NCI-H2081 (cell line): ENCODE measurements around the gene SLC13A4.
"Not testable (repeated sequence)": the region's sequence is repeated elsewhere in the genome, so short reads cannot be mapped to it uniquely, and the experiment has no call there.

Experiments used
- DNase-seq, 2 experiments: peaks; one replicate each; lab custom pipeline; 2025; lab: John Stamatoyannopoulos, UW

Gene SLC13A4

GRCh38 chr7:135753616-135754413 lies 25.8 kb upstream of the SLC13A4 start:
- DNase-seq: no peak

- DNase-seq: no peak
These were observed 20.8 kb upstream of the SLC13A4 start, which contains the start of gene FAM180A for GRCh38 chr7:135748770-135749169. FAM180A (minus strand) TSS chr7:135748813; CDS start chr7:135748580, 233 bp downstream.

GRCh38 chr7:135747366-135747765 lies 19.4 kb upstream of the SLC13A4 start:
- no peak for DNase-seq

GRCh38 chr7:135745703-135746312 lies 17.8 kb upstream of the SLC13A4 start:
- DNase-seq: peak in 1 of 2 experiments; percentile 11

GRCh38 chr7:135744938-135745702 lies 17.1 kb upstream of the SLC13A4 start:
- DNase-seq: no peak

- no peak for DNase-seq
These were observed 16.1 kb upstream of the SLC13A4 start for GRCh38 chr7:135743907-135744731.

- no peak for DNase-seq
These were observed 14.4 kb upstream of the SLC13A4 start for GRCh38 chr7:135742371-135742770.

GRCh38 chr7:135741905-135742304 lies 13.9 kb upstream of the SLC13A4 start:
- DNase-seq: no peak

GRCh38 chr7:135740889-135741288 lies 12.9 kb upstream of the SLC13A4 start:
- DNase-seq: no peak

- DNase-seq: not testable (repeated sequence)
These were observed 9.3 kb upstream of the SLC13A4 start for GRCh38 chr7:135737306-135737647.

- DNase-seq: no peak
These were observed 8.8 kb upstream of the SLC13A4 start for GRCh38 chr7:135736586-135737305.

- no peak for DNase-seq
These were observed 6.3 kb upstream of the SLC13A4 start for GRCh38 chr7:135734343-135734689.

- DNase-seq: no peak
These were observed 5.8 kb upstream of the SLC13A4 start for GRCh38 chr7:135733603-135734342.

GRCh38 chr7:135731131-135731530 lies 3.1 kb upstream of the SLC13A4 start:
- no peak for DNase-seq

- DNase-seq: no peak
These were observed 1.2 kb upstream of the SLC13A4 start for GRCh38 chr7:135729230-135729629.

- DNase-seq: no peak
These were observed 894 bp downstream of the SLC13A4 start for GRCh38 chr7:135726911-135727673.

- DNase-seq: no peak
These were observed 1.7 kb downstream of the SLC13A4 start for GRCh38 chr7:135726276-135726788.

GRCh38 chr7:135723411-135723810 lies 4.6 kb downstream of the SLC13A4 start:
- DNase-seq: no peak

GRCh38 chr7:135721198-135721820 lies 6.7 kb downstream of the SLC13A4 start:
- DNase-seq: no peak
